Mononuclear cell (primary cell): ENCODE results near the gene WWOX. TPM values are rescaled to one million over a fixed set of nuclear protein-coding genes. Genes with fewer than 3 reads are reported as not detected.

ENCODE experiments used
- H3K27me3 ChIP-seq: 2 replicates; pipeline ENCODE4 v1.6.0; 2011; ENCODE audit warnings: low read length, control low read depth; ENCODE audit not compliant: insufficient read depth
- H3K4me1 ChIP-seq: 2 replicates; pipeline ENCODE4 v1.5.1; 2011; ENCODE audit warnings: mild to moderate bottlenecking, low read length, control low read depth; ENCODE audit not compliant: insufficient read depth
- H3K4me3 ChIP-seq: 2 replicates; pipeline ENCODE4 v1.5.1; 2011; ENCODE audit warnings: mild to moderate bottlenecking, low read length, moderate library complexity
- H3K9me3 ChIP-seq: 2 replicates; pipeline ENCODE4 v1.5.1; 2011; ENCODE audit warnings: low read depth, mild to moderate bottlenecking, control low read depth, low read length
- total RNA-seq: library from RNA; depleted of rRNA; stranded (reverse); fragments of >200 nt; gene quantifications from one replicate; pipeline ENCODE4 v1.2.3, GENCODE V29; 2012

Gene WWOX
- total RNA-seq, 1 donor = 22.7 TPM

DNA sequence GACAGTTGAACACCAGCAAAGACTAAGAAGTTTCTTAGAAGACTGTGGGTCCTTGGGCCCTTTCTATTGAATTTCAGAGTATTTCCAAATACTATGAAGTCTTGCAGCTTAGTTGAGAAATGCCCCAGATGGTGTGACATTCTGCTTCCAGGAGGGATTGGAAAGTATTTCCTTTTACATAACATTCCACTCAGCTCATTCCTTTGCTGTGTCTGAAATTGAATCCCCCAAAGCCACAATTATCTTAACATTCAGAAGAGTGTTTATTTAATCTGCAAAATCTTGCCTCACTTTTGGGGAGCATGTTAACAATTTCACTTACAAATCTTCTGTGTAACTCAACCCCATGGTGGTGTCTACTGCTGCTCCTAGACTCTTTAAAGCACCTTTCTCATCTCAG lies 307.7 kb downstream of the WWOX start:
- no peaks in the 10 kb centered on the region for H3K4me1 ChIP-seq
- H3K9me3 ChIP-seq = no peaks in the 10 kb centered on the region
- no peaks in the 10 kb centered on the region for H3K27me3 ChIP-seq
- H3K4me3 ChIP-seq = no peak overlapping the region

DNA sequence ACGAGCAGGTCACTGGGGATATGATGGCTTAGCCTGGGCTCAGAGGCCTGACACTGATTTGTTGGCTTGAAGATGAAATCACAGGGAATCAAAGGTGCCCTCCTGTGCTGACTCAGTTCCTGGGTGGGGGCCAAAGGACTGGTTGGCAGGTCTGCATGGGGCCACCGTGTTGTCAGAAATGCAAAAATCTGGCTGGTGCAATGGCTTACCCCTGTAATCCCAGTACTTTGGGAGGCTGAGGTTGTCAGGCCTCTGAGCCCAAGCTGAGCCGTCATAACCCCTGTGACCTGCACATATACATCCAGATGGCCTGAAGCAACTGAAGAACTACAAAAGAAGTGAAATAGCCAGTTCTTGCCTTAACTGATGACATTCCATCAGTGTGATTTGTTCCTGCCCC lies 314.2 kb downstream of the WWOX start:
- Histone ChIP-seq H3K27me3 (no peaks in the 10 kb centered on the region), H3K9me3 (no peaks in the 10 kb centered on the region), H3K4me1 (no peaks in the 10 kb centered on the region), H3K4me3 (no peak overlapping the region)

DNA sequence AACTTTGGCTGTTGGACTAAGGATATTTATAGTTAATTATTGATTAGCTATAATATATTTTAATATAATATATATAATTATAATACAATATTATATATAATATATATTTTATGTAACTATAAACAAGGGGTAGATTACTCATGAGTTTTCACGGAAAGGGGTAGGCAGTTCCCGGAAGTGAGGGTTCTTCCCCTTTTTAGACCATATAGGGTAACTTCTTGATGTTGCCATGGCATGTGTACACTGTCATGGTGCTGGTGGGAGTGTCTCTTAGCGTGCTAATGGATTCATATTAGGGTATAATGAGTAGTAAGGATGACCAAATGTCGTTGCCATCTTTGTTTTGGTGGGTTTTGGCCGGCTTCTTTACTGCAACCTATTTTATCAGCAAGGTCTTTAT lies 315.6 kb downstream of the WWOX start:
- Histone ChIP-seq H3K4me3 (no peak overlapping the region), H3K4me1 (no peaks in the 10 kb centered on the region), H3K9me3 (no peaks in the 10 kb centered on the region), H3K27me3 (no peaks in the 10 kb centered on the region)

DNA sequence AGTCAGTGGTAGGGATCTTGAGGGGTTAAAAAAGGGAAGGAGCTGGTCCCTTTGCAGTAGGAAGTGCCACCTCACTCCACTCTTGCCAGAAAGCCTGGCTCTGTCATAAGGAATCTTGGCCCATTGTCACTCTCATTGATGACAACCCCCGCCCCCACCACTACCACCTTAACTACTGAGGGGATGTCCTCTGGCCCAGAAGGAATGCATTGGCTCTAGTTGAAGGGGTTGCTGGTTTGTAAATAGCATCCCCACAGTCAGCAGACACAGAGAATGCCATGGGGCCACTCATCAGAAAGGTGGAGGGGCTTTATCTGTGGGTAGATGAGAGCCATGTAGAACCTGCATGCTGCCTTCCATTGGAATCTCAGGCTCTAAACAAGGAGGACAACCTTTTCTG lies 316.2 kb downstream of the WWOX start:
- no peak overlapping the region for H3K4me3 ChIP-seq
- H3K27me3 ChIP-seq = no peaks in the 10 kb centered on the region
- no peaks in the 10 kb centered on the region for H3K4me1 ChIP-seq
- H3K9me3 ChIP-seq = no peaks in the 10 kb centered on the region

DNA sequence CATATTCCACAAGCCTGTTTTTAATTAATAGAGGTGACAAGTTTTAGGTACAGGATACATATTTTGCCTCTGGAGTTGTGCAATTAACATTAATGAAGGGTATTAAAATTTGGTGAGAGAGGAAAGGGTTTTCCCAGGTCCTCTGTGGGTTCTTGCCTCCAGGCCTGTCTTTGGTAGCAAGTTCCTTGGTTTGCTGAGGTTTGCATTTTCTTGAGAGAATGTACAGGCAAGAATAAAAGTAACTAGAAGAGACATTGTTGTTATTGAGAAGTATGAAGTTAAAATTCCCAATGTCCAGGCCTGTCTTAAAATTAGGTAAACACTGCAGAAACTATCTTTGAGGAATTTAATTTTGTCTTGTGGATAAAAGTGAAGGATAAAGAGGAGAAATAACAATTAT lies 316.9 kb downstream of the WWOX start:
- Histone ChIP-seq H3K4me3 (no peak overlapping the region), H3K27me3 (no peaks in the 10 kb centered on the region), H3K9me3 (no peaks in the 10 kb centered on the region), H3K4me1 (no peaks in the 10 kb centered on the region)

DNA sequence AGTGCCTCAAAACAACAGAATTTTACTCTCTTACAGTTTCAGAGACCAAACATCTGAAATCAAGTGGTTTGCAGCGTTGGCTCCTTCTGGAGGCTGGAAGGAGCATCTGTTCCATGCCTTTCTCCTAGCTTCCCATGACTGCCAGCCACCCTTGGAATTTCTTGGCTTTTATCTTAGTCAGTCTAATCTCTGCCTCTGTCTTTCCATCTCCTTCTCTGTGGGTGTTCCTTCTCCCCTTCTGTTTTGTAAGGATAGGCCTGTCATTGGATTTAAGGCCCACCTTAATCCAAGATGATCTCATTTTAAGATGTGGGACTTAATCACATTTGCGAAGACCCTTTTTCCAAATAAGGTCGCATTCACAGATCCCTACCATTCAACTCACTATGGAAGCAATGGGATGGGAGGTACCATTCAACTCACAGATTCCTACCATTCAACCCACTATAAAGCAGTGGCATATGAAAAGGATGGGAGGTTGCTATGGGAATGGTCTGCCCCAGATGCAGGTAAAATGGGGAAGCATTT lies 321.8 kb downstream of the WWOX start:
- Histone ChIP-seq H3K9me3 (no peaks in the 10 kb centered on the region), H3K4me1 (no peaks in the 10 kb centered on the region), H3K4me3 (no peak overlapping the region), H3K27me3 (no peaks in the 10 kb centered on the region)

DNA sequence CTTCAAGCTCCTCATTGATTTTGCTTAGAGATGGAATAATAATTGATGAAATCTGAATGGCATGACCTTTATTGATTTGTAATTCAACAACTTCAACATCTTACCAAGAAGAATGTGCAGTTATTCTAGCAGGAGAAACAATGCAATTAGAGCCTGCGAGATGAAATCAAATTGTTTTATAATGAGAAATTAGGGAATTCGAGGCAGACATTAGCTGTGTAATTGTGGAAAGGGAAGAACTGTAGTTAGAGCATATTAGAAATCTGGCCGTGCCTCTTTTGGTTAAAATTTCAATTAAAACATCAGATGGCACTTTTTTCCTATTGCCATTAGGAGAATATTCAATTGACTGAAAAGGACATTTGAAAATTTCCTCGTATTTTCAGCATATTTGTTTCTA lies 325.8 kb downstream of the WWOX start:
- Histone ChIP-seq H3K4me1 (no peaks in the 10 kb centered on the region), H3K4me3 (no peak overlapping the region), H3K27me3 (no peaks in the 10 kb centered on the region), H3K9me3 (no peaks in the 10 kb centered on the region)

DNA sequence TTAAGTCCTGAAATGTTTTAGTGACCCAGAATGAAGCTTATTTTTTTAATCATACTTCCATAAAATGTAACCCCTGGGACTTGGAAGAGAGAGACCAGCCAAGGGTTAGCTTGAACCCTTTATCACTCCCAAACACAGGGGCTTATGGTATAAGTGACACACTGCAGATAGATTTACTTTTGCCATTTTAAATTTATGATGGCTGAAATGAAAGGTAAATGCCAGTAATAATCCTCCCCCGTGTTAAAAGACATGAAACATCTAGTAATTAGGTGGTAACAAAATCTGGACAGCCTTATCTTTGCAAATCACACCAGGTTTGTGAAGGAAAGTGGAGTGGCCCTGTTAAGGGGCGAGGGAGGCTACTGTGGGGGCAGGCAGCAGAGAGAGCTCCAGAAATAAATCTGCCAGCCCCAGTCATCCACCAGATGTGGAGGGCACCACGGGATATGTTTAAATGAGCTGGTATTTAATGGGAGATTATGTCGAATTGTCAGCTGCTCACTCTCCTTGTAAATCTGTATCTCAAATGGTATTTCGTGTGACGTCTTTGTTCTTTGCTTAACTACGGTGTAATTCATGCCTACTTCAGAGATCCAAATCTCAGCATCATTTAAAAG lies 326.5 kb downstream of the WWOX start:
- H3K4me3 ChIP-seq = no peak overlapping the region

DNA sequence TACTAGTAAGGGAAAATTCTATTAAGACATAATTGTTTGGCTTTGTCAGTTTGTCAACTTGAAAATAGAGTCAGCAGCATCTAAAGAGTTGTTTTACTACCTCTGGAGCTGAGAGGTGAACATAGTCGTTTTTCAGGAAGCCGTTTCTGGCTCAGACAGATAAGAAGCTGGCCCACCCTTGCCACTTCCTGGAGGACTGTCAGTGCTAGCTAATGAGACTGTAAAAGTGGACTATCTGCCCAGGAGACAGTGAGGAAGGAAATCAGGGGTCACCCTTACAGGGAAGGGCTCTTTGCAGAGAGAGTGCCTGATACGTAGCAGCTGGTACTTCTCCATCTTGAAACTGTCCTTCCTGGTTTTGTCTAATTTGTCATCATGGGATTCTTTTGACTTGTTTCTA lies 328.7 kb downstream of the WWOX start:
- Histone ChIP-seq H3K4me1 (no peaks in the 10 kb centered on the region), H3K27me3 (no peaks in the 10 kb centered on the region), H3K4me3 (no peak overlapping the region), H3K9me3 (no peaks in the 10 kb centered on the region)

More for the DNA sequence above, 326.5 kb downstream of the WWOX start:
- no peaks in the 10 kb centered on the region for H3K27me3 ChIP-seq
- H3K9me3 ChIP-seq = no peaks in the 10 kb centered on the region
- H3K4me1 ChIP-seq = no peaks in the 10 kb centered on the region

DNA sequence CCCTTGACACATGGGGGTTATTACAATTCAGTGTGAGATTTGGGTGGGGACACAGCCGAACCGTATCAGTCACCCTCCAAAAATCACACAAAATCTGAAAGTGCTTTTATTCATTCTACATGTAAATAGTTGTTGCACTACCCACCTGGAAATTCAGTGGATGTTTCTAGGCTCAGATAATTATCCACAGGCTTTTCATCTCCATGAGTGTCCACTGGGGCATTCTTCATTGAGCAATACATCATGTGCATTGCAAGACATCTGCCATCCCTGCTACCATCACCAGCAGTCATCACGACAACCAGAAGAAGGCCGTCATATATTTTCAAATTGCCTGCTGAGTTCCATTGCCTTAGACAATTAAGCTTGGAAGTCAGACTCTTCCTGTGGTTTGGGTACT lies 330.8 kb downstream of the WWOX start:
- Histone ChIP-seq H3K4me1 (no peaks in the 10 kb centered on the region), H3K4me3 (no peak overlapping the region), H3K27me3 (no peaks in the 10 kb centered on the region), H3K9me3 (no peaks in the 10 kb centered on the region)

DNA sequence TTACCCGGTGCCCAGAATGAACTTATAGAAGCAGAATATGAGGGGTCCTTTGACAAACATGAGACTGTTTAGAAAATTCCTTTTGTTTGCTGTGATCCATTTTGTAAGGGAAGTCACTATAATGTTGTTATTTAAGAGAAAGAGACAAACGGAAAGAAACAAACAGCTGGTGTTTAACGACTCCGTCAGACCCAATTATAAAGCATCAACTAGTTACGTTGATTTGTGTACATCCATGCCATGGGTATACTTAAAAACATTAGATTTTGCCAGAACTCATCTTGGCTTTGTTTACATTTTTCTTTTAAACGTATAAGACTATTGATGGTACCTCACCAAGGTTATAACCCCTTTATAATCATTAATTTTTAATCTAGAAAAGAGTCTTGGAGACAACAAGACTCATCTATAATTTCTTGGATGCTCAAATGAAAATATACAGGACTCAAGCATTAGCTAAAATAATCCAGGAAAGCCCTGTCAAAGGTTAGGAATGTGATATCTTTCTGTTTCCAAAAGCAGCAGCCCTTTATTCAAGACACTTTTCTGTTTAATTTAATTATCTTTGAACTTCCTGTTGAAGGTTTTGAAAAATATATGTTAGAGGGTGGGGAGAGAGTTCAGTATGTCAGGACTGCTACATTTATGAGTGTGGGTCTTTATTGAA lies 331.7 kb downstream of the WWOX start:
- no peaks in the 10 kb centered on the region for H3K4me1 ChIP-seq
- H3K4me3 ChIP-seq = no peak overlapping the region
- H3K9me3 ChIP-seq = no peaks in the 10 kb centered on the region
- no peaks in the 10 kb centered on the region for H3K27me3 ChIP-seq

DNA sequence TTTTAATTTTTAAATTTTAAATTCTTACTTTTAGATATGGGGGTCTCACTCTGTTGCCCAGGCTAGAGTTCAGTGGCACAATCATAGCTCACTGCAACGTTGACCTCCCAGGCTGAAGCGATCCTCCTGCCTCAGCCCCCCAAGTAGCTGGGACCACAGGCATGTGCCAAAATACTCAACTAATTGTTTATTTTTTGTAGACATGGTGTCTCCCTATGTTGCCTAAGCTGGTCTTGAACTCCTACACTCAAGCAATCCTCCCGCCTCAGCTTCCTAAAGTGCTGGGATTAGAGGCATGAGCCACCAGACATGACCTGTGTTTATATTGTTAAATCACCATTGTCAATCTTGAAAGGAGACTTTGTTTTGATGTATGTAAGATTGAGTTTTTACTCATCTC lies 332.2 kb downstream of the WWOX start:
- H3K27me3 ChIP-seq = no peaks in the 10 kb centered on the region
- H3K9me3 ChIP-seq = no peaks in the 10 kb centered on the region
- H3K4me1 ChIP-seq = no peaks in the 10 kb centered on the region
- no peak overlapping the region for H3K4me3 ChIP-seq

DNA sequence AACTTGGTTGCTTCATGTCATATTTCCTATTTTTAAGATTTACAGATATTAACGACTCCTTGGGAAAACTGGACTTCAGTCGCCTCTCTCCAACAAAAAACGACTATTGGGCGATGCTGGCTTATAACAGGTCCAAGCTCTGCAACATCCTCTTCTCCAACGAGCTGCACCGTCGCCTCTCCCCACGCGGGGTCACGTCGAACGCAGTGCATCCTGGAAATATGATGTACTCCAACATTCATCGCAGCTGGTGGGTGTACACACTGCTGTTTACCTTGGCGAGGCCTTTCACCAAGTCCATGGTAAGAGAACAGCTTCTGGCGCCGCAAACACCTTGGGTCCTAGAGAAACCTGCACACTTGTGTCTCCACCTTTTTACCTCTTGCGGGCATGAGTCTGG lies 333.0 kb downstream of the WWOX start:
- Histone ChIP-seq H3K4me1 (no peaks in the 10 kb centered on the region), H3K9me3 (no peaks in the 10 kb centered on the region), H3K27me3 (no peaks in the 10 kb centered on the region), H3K4me3 (no peak overlapping the region)

DNA sequence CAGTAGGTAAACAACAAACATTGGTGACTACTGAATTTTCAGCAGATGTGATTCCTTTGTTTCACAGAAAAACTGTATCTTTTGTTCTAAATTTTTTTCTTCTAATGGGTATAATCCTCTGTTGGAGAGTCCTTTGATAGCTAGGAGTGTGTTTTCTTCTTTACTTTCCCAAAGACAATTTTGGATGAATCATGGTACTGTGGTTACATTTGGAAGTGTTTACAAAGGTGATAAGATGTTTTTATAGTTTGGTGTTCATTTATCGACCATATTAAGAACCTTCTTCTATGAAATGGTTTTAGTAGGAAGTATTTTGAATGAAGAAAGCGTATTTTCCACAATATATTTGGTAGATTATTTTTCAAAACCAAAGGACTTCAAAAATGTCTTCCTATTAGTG lies 333.7 kb downstream of the WWOX start:
- H3K4me1 ChIP-seq = no peaks in the 10 kb centered on the region
- no peaks in the 10 kb centered on the region for H3K27me3 ChIP-seq
- no peaks in the 10 kb centered on the region for H3K9me3 ChIP-seq
- no peak overlapping the region for H3K4me3 ChIP-seq

DNA sequence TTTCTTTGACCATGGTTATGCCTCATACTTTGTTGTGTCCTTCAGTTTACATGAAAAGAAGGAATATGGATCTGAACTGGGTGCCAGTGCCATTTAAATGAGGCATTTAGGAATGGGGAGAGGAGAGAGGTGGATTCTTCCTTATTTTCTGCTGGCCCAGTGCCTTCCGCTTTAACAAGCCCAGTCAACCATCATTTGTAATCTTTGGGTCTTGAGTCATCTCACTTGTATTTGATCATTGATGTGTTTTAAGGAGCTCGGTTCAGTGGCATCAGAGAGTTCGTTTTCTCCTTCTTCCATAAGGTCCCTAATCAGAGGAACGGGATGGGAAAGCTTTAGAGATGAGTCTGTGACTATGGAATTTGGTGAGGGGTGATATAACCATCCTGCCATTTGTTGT lies 334.9 kb downstream of the WWOX start:
- H3K4me3 ChIP-seq = no peak overlapping the region
- H3K4me1 ChIP-seq = no peaks in the 10 kb centered on the region
- H3K27me3 ChIP-seq = no peaks in the 10 kb centered on the region
- no peaks in the 10 kb centered on the region for H3K9me3 ChIP-seq

DNA sequence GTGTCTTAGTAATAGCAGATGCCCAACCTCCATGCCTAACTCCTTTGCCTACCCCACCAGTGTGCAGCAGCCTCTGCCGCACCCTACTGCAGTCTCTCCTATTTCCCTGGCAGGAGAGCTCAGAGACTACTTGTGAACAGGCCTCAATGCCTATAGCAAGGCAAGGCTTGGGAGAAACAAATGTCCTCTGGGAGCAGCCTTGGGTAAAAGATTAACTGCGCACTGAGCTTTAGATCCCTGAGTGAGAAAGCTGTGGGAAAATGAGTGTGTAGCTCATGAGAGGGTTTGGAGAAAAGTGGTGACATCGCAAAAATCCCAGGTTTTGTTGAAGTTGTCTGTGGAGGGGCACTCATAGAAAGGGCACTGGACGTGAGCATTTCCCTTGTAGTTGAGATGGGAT lies 335.8 kb downstream of the WWOX start:
- H3K4me1 ChIP-seq = no peaks in the 10 kb centered on the region
- H3K9me3 ChIP-seq = no peaks in the 10 kb centered on the region
- H3K4me3 ChIP-seq = no peak overlapping the region

More for the DNA sequence above, 335.8 kb downstream of the WWOX start:
- no peaks in the 10 kb centered on the region for H3K27me3 ChIP-seq
